Posterior vena cava (tissue), 2 donors: ENCODE results near the gene ZMIZ1. TPM values are rescaled to one million over a fixed set of nuclear protein-coding genes. Genes with fewer than 3 reads are reported as not detected.

Experiments used
- DNase-seq: peaks from one replicate; pipeline ENCODE4 v3.0.0-alpha.2; 2020; ENCODE audit warnings: low spot score
- intact Hi-C, 2 donors: fragments of 100-400 bp; cut with DNase I; formaldehyde crosslinking; loops; one replicate each; pipeline versions ENCODE4 v1.14.1 to v1.14.2; 2022 to 2023
- total RNA-seq, 2 donors: library from RNA; stranded (reverse); fragmentation: NEBNext Ultra II Directional; extraction: Animal tissue kit (Norgen Biotek cat#: 25700); gene quantifications; one replicate each; pipeline ENCODE4 v1.2.1, GENCODE V29; 2021
- donor health status: DM: yes; HTN: yes; CAD: no.
- donor health status: DM: yes; HTN: yes; CAD: no.

The ZMIZ1 gene
- total RNA-seq, 2 donors from 2014 or later: 61.5 to 62.6 TPM

DNA sequence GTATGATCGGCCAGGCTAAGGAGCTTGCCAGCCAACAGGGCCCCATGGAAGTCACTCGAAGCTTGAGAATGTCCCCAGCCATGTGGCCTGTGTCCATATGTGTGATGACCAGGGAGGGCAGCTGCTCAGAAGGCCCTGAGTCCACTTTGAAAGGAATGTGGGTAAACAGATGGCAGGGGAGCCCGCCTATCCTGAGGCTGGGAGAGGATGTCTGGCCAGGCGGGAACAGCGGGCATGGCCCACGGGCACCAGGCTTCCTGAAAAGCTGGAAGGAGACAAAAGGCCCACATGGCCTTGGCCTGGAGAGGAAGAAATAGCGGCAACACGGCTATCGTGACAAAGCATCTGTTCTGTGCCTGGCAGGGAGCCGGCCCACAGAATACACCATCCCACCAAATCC is 140.6 kb downstream of the ZMIZ1 start:
- no peak for DNase-seq
- intact Hi-C loops: loop anchor here in 1 of 2 donors (5.0 kb wide), 1 partner anchor 122 kb away; no protein-coding TSS in a partner anchor

DNA sequence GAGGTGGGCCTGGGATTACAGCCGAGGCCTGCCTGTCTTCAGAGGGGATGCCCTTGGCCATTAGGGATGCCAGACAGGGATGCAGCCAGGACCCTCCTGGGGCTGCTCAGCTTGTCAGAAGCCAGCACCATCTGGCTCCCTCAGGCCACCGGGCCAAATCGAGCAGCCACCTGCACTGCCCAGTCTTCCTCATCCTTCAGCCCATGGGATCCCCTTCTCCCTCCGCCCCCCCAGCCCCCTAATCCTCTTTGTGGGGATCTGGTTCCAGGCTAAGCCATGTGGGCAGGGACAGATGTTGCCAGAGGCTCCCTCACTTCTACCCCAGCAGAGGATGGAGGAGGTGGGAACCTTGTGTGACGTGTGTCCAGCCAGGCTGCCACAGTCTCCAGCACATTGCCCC is 141.1 kb downstream of the ZMIZ1 start:
- DNase-seq: no peak
- intact Hi-C loops: loop anchor here in 1 of 2 donors (5.0 kb wide), 2 partner anchors 123 to 1298 kb away; no protein-coding TSS in a partner anchor

DNA sequence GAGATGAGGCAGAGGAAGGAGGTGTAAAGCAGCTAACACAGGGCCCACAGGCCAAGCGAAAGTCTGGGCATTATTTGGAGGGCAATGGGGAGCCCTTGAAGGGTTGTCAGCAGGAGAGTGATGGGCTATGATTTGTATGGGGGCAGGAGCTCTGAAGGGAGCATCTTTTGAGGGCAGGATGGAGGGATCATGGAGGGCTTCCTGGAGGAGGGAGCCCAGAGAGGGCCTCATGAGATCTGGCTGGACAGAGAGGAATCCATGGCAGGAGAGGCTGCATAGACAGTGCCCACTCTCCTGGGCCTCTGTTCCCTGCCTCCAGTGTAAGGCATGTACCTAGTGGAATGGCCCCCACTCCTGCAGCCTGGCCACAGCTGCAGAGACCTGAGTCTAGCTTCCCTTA is 141.9 kb downstream of the ZMIZ1 start:
- intact Hi-C loops: loop anchor here in 1 of 2 donors (5.0 kb wide), 1 partner anchor 1298 kb away; no protein-coding TSS in a partner anchor

DNA sequence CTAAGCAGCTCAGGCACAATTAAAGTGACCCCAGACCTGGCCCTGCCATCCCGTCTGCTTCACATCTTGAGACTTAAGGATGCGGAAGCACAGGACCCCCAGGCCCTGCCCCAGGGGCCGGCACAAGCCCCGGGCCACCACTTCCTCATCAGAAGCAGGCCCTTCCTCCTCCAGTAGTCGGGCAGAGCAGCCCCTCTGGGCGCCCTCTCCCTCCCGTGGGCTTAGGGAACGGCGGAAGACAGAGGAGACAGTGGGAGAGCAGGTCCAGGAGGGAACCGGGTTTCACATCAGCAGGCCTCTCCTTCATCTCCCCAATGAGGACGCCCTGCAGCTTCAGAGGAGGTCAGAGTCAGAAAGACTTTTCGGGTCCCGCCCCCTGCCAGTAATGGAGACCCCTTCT is 142.8 kb downstream of the ZMIZ1 start:
- intact Hi-C loops: loop anchor here in 1 of 2 donors (5.0 kb wide), 1 partner anchor 1299 kb away; no protein-coding TSS in a partner anchor
- no peak for DNase-seq

More for the DNA sequence above, 141.9 kb downstream of the ZMIZ1 start:
- no peak for DNase-seq

DNA sequence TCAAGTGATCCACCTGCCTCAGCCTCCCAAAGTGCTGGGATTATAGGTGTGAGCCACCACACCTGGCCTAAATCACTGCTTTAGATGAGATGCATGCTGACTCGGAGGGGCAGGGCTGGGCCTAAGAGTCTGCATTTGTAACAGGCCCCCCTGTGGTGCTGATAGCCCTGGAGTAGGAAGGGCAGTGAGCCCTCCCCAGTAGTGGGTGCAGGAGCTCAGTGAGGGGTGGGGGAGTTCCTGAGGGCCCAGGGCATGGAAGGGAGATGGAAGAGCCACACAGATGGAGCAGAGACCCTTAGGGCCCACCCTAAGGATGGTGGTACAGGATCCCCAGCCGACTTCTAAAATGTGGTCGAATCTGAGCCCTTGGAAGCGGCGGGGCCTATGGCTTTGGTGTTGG is 146.8 kb downstream of the ZMIZ1 start:
- no peak for DNase-seq
- intact Hi-C loops: no loop called here

DNA sequence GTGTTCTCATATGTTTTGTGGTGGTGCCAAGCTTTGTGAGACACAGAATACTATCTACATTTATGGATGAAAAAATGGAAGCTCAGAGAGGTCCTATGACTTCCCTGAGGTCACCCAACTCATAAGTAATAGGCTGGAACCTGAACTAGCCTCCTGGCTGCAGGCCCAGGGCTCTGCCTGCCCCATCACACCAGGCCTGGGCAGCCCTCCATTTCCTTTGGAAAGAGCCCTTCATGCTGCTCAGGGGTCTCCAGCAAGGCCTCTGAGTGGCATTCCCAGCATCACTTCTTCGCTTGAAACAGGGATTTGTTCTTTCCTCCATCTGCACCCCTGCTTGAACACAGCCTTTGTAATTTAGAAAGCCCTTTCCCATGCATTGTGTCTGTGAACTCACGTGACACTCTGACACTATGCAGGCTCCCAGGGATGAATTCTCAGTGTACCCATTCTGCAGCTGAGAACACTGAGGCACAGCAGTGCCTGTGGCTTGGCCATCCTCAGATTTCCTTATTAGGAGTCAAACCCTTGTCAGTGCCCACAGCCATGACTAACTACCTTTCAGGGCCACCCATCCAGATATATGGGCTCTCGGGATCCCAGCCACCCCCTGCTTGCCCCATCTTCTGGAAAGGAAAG is 150.7 kb downstream of the ZMIZ1 start:
- DNase-seq: no peak
- intact Hi-C loops: no loop called here

DNA sequence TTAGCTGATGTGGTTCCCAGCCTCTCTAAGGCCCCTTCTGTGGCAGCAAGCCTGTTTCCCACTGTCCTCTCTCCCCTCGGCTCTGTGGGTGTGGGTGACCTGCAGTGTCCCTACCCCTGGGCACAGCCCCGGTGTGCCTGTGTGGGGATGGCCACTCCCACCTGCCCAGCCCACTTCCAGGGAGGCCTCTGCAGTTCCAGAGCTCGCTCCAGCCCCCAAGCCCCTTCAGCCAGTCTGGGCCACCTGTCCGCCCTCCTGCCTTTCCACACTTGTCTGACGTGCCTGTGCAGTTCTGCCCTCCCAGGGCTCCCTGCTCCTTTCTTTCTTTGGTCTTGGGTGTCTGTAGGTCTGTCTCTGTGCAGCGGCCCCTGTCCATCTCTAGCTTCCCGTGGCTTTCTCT is 151.5 kb downstream of the ZMIZ1 start:
- intact Hi-C loops: no loop called here

DNA sequence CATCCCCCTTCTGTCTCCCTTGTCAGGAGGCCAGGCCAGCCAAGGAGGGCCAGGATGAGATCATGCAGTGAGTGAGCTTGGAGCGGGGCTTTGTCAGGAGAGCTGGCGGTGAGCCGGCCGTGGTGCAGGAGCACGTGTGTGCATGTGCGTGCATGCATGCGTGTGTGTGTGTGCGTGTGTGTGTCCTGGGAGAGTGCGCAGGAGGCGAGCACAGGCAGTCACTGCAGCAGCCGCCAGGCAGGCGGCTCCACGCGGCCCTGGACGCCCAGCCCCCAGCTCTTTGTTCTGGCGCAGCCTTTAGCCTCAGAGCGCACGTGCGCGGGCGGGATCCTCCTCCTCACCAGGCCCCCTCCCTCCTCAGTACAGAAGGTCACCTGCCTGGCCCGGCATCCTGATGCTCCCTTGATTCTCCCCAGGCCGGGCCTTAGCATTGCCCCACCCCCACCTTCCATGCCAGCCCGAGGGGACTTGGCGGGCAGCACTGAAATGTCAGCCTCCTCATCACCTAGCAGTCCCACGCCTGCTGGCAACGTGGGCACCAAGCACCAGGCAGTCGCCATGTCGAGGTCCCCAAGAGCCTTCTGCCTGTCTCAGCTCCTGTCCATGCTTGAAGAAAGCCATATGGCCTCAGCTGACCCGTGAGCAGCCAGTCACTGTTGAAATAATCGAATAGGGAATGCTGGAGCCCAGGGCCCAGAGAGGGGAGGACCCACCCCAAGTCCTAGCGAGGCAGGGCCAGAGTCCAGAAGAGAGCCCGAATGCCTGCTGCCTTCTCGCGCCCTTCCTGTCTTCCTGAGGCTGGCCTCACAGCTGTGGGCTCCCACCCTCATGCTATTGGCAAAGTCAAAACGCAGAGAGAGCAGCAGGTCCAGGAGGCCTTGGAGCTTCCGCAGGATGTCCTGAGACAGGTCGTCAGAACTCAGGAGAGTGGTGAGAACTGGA is 152.6 kb downstream of the ZMIZ1 start:
- DNase-seq: peak; percentile 89
- intact Hi-C loops: no loop called here

More for the DNA sequence above, 151.5 kb downstream of the ZMIZ1 start:
- DNase-seq: no peak

DNA sequence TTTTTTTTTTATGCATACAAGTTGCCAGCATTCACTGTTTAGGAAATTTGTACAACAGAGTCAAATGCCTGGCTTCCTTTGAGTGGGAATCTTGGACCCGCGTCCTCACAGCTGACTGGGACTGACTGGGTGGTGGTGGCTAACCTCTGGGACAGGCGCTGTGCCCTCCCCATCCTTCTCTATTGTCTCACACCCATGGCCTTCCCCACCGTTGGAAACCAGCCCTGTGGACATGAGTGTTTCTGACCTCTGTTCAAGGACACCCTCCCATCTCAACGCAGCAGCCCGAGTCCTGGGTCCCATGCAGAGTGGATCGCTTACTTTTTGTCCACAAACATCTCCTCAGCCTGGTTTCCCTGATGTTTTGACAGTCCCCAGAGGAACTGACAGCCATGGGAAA is 153.4 kb downstream of the ZMIZ1 start:
- no peak for DNase-seq
- intact Hi-C loops: no loop called here

DNA sequence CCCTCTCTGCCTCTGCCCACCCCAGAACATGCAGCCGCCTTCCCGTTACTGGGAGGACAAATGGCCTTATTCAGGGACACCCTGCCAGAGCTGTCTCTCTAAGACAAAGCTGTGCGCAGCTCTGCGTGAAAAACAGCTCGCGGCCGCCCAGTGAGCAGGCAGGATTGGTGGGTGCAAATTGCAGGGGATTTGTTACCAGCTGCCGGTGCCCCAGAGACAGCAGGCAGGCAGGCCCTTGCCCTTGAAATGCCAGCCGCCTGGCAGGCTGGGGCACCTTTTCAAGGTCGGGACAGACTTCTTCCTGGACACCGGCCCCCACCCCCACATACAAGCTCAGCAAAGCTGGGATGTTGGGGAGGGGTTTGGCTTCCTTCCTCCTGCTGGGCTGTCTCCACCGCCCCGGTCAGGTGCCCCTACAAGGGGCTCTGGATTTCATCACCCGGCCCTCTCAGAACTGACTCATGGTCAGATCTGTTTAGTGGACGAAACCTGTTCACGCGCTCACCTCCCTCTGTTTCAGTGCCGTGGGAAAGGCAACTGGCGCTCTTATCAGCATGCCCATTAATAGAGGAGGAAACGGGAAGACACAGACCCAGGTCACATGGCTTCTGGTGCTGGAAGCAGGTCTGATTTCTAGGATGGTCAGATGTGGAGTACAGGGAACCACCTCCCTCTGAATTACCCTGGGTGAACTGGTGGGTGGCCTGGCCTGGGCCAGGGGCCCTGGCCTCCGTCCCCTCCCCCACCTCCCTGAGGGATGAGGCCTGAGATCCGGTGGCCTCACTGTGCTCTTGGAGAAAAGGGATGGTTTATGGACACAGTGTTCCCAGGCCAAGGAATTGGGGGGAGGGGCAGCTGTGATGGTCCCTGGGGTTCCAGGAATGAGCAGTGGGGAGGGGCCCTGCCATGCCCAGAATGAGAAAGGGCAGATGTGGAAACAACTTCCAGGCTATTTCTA is 154.6 kb downstream of the ZMIZ1 start:
- intact Hi-C loops: no loop called here
- DNase-seq: no peak

DNA sequence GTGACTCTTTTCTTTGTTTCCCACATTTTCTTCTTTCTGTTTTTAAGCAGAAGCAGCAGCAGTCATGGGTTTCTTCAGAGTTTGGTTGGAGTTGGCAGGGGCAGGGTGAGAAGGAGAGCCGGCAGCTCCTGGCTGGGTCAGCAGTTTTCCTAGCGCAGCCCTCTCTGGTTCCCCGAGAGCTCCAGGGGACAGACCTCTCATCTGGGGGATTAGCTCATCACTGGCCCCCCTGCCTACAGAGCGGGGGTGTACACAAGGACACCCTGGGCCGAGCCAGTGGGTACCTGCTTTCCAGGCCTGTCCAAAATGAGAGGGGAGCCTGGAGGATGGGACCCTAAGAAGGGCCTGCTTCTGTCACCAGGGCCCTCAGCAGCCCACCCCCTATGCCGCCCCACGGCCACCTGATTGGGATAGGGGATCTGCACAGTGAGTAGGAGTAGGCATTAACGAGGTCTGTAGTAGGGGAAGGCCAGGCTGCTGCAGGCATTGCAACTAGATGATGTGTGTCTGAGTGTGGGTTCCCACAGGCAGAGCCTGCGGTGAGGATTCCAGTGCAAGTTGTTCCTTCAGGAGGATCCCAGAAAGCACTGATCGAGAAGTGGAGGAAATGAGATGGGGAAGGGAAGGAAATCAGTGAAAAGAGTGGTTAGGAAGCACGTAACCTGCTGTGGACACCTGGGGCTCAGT is 155.6 kb downstream of the ZMIZ1 start:
- intact Hi-C loops: no loop called here
- no peak for DNase-seq

DNA sequence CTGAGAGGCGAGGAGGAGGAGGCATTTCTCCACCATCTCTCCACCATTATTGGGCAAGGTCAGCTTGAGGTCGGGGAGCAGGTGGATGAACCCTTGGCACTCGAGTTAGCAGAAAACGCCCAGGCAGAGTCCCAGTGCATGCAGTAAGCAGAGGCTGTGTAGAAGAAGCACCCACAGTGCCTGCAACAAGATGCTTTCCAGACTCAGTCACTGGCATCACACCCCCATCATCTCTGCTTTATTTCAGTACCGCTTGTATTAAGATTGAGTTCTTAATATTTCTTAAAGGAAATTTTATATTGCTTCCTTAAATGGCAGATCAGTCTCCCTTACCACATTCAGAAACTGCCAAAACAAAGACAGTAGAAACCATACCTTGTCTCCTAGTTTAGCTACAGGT is 156.2 kb downstream of the ZMIZ1 start:
- no peak for DNase-seq
- intact Hi-C loops: no loop called here

DNA sequence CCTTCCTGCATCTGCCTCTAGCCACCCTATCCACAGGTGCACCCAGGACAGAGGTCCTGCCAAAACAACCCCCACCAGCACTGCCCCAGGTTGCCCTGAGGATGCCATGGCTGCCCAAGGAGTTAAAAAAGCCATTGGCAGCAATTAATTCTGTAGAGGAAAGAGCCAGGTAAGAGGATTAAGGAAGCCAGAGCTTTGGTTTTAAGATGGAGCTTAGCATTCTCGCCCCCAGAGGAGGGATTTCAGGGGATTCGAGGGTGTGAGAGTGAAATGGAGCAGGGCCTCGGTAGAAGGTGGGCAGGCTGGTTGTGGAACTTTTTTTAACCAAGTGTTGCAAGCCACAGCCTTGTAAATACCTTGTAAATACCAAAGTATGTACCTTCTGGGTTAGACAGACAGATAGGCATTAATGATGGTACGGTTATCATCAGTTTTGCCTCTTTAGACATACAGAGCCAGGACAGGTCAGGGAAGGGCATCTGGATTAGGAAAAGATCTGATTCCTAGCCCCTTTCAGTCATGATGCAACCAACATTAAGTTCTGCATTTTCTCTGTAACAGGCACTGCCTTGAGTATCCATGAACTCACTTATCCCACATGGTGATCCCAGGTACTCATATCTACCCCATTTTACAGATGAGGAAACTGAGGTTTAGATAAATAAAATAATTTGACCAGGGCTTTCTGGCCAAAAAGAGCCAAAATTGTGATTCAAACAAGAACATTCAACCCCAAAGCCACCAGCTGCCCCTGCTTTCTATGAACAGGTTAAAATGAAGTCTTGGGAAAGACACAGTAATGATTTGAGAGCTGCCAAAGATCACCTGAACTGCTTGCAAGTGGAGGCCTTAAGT is 157.9 kb downstream of the ZMIZ1 start:
- intact Hi-C loops: no loop called here
- no peak for DNase-seq

DNA sequence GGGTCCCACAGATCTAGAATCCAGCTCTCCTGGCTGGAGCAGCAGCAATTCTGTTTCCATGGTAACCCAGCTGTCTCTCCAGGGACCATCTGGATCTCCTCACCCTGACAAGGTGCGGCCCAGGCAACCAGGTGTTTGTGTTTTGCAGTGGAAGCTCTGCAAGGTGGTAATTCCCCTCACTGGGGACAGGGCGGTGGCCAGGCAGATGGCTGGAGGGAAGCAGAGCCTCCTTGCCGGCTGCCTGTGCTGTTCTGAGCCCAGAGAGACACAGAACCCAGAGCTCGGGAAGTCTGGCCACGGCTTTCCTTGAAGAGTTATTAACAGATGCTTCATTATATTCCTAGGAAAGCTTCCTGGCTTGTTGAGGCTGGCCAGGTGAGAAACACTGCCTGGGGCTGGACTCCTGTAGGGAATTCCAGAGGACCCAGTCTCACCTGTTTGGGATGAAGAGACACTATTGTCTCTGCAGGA is 160.3 kb downstream of the ZMIZ1 start:
- DNase-seq: no peak
- intact Hi-C loops: no loop called here

DNA sequence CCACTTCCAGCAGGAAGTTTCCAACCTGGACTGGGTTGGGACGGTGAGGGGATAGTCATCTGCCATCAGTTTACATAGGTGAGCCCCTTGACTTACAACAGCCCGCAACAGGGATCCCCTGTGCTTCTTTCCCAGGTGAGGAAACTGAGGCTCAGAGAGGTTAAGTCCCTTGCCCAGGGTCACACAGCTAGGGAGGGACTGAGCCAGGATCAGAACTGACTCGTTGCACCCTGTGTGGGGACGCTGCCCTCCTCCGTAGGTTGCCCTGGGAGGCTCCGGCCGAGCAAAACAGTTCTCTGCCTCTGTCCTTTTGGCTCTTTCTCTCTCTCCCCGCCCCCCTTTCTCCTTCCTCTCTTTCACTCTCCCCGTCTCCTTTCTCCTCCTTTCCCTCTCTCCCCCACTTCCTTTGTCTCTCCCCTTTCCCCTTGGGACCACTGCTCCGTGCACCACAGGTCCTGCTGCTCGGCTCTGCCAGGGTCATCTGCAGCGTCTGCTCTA is 161.1 kb downstream of the ZMIZ1 start:
- intact Hi-C loops: no loop called here
- DNase-seq: no peak

DNA sequence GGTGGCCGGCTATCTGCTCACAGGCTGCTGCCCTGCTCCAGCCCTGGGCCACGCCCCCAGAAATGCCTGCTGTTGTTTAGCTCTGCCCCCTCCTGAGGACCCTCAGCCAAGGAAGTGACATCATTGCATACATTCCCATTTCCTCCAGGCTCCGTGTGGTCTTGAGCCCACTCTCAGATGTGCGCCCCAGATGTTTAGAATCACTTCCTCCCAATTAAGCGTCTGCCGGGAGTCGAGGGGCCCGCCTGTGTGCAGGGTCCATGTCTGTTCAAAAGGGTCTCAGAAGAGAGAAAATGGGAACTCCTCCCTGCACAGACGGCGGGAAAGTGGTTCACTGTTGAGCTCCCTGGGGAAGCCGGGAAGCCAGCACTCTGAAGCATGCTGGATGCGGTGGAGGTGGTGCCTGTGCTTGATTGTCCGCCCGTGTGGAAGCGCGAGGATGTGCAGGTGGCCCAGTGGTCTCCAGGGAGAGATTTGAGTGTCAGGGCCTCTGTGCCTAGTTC is 161.6 kb downstream of the ZMIZ1 start:
- intact Hi-C loops: no loop called here
- no peak for DNase-seq

DNA sequence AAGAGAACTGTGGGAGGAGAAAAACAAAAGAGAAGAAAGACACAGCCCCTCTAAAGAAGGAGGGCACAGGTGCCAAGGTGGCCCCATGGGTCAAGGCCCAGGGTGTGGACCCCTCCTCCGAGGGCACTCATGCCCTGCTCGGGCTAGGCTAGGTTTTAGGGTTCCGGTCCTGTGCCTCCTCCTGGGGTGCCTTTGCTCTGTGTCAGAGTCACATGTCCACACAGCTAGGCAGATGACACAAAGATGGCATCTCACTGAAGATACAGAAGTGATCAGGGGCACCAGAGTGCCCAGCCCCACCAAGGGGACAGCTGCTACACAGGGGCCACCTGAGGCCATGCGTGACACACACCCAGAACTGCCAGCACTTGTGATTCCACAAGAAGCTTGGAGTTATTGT is 162.1 kb downstream of the ZMIZ1 start:
- intact Hi-C loops: no loop called here
- no peak for DNase-seq
